ENCODE results near the gene MCF2L2. TPM values are rescaled to one million over a fixed set of nuclear protein-coding genes. Genes with fewer than 3 reads are reported as not detected.
"Not testable (repeated sequence)": the region's sequence is repeated elsewhere in the genome, so short reads cannot be mapped to it uniquely, and the experiment has no call there.

Gene MCF2L2, protein sequence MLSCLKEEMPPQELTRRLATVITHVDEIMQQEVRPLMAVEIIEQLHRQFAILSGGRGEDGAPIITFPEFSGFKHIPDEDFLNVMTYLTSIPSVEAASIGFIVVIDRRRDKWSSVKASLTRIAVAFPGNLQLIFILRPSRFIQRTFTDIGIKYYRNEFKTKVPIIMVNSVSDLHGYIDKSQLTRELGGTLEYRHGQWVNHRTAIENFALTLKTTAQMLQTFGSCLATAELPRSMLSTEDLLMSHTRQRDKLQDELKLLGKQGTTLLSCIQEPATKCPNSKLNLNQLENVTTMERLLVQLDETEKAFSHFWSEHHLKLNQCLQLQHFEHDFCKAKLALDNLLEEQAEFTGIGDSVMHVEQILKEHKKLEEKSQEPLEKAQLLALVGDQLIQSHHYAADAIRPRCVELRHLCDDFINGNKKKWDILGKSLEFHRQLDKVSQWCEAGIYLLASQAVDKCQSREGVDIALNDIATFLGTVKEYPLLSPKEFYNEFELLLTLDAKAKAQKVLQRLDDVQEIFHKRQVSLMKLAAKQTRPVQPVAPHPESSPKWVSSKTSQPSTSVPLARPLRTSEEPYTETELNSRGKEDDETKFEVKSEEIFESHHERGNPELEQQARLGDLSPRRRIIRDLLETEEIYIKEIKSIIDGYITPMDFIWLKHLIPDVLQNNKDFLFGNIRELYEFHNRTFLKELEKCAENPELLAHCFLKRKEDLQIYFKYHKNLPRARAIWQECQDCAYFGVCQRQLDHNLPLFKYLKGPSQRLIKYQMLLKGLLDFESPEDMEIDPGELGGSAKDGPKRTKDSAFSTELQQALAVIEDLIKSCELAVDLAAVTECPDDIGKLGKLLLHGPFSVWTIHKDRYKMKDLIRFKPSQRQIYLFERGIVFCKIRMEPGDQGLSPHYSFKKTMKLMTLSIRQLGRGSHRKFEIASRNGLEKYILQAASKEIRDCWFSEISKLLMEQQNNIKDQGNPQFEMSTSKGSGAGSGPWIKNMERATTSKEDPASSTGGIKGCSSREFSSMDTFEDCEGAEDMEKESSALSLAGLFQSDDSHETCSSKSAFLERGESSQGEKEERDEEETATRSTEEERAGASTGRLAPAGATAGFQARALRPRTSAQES
- 0.16 TPM for total RNA-seq
- long read RNA-seq, partial matches to known transcripts, result 0 of 6 reads
- long read RNA-seq, other reads (novel, unspliced or antisense), result 6 of 6 reads

DNA sequence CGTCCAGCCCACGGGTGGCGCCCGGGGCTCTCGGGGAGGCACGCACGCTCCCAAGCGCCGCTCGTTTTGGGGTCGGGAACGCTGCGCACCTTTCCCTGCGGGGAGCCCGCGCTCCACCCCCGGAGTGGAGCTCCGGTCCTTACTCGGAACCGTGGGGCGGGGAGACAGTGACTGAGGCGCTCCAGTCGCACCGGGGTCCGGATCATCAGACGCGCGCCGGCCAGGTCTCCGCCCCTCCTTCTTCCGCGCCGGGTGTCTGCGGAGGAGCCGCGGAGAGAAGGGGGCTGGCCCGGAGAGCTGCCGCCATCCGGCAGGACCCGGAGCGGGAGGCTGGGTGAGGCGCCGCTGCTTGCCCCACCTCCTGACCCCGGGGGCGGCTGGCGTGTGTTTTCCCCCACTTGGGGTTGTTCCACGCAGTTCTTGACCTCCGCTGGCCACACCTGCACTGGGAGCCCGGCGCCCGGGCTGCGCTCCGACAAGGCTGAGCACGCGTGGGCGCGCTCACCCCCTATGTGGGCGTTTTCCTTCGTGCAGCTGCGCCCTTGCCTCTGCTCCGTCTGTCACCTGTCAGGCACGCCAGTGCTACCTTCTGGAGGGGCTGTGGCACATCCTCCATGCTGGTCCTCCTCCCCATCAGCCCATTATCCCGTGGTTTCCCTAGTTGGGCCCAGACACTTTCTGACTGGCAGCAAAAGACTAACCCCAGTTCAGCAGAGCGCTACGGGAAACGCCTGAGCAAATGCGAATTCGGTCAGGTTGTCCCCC is at the start of gene MCF2L2:
MCF2L2 (minus strand) TSS at position 173 of the 765 bp plus-strand sequence. CDS start 642 bp downstream, outside the sequence.
- no peak for DNase-seq (ENCODE audit: low spot score)

DNA sequence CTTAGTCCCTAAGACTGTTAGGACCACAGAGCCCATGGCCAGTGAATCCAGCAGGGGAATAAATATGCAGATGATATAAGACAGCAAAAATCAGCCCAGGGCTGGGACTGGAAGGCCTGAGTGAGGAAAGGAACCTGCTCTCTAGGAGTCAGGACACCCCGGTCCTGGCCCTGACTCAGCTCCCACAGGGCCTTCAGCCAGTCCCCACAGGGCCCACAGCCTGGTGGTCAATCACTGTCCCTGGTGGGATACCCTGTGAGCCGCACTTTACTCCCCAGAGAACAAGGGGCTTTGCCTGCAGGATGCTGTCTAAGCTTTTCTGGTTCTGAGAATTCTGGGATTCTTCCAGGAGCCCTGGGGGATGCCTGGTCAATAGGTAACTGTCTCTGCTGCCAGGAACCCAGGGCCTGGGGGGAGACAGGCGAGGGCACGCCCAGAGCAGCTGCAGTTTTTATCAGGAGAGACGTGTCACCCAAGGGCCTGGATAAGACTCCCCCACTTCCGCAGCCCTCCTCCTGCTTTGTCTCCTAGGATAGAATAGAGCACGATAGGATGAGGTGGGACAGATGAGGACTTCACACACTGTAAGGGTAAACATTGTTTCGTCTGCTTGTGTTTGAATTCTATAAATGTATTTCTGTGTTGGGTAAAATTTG is 49.5 kb upstream of the MCF2L2 start:
- DNase-seq (ENCODE audit: low spot score), result no peak

GRCh38 chr3:183475764-183476162 is 47.3 kb upstream of the MCF2L2 start:
- not testable (repeated sequence) for DNase-seq (ENCODE audit: low spot score)

DNA sequence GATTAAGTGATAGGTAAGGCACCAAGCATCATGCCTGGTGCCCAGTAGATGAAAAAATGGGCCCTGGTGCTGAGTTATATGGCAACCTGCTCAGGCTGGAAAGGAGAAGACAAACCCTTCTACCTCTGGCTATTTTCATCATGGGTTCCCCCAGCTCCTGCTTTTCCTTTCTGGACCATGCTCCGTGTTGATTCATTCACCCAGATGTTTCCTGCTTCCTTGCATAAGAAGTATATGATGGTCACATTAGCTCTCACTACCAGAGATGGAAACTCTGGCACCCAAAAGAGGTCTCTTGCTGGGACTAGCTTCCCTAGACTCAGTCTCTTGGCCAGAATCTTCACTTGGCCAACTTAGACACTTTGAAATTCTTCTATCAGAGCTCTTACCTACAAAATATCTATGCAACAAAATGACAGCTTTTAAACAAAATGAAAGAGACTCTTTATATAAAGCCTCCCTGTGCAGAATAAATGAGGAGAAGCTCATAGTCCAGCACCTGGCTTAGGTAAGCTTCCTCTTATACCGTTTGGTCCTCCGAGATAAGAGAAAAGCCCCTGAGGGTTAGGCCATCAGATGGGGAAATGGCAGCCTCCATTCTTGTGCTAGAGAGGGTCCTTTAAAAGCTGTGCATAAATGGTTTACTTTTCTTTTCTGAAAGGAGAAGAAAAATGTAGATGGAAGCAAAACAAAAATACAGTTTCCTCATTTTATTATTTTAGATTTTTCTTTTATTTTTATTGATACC is 46.8 kb upstream of the MCF2L2 start:
- DNase-seq (ENCODE audit: low spot score), result no peak

DNA sequence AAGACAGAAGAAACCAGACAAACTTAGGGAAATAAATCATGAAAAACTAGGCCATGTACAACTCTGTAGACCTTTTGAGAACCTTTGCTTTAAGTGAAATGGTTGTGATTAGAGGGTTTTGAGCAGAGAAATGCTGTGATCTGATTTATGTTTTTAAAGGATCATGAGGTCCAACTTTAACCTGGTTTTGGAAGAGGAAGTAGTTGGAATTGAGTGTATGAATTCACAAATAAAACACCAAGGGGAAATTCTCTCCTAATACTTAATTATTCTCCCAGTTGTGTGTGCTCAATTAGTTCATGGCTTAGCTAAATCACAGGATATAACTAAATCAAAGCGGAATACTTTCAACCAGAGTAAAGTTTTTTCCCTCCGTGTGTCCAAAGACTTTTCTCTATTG is 45.5 kb upstream of the MCF2L2 start:
- DNase-seq (ENCODE audit: low spot score), result no peak

GRCh38 chr3:183472155-183472554 is 43.7 kb upstream of the MCF2L2 start:
- DNase-seq (ENCODE audit: low spot score), result no peak

- no peak for DNase-seq (ENCODE audit: low spot score)
These were observed 40.0 kb upstream of the MCF2L2 start for GRCh38 chr3:183468424-183468823.

- no peak for DNase-seq (ENCODE audit: low spot score)
These were observed 38.2 kb upstream of the MCF2L2 start for GRCh38 chr3:183466575-183466974.

GRCh38 chr3:183465710-183466109 is 37.3 kb upstream of the MCF2L2 start:
- DNase-seq (ENCODE audit: low spot score), result not testable (repeated sequence)

GRCh38 chr3:183464480-183464879 is 36.1 kb upstream of the MCF2L2 start:
- DNase-seq (ENCODE audit: low spot score), result no peak

DNA sequence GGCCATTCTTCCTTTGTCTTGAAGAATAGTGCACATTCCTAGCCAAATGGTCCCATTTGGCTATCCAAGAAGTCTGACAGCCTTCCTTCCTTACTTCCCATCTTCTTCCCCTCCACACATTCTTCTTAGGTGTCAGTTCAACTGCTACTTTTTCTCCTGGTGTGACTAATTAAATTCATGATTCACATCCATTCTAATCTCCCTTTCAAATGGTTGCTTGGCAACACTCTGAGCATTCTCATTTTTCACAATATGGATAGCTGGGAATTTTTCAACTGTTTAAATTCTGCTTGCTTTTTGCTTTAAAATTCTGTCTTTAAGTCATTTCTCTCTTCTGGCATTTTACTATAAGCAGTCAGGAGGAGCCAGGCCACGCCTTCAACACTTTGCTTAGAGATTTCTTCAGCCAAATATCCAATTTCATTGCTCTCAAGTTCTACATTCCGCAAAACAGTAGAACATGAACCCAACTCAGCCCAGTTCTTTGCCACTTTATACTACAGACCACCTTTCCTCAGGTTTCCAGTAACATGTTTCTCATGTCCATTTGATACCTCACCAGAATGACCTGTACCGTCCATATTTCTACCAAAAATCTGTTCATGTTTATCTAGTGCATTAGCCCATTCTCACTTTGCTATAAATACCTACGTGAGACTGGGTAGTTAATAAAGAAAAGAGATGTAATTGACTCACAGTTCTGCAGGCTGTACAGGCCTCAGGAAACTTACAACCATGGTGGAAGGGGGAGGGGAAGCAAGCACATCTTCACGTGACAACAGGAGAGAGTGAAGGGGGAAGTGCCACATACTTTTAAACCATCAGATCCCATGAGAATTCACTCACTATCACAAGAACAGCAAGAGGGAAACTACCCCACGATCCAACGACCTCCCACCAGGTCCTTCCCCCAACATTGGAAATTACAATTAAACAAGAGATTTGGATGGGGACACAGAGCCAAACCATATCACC is 31.9 kb upstream of the MCF2L2 start:
- no peak for DNase-seq (ENCODE audit: low spot score)

- DNase-seq (ENCODE audit: low spot score), result no peak
These were observed 26.7 kb upstream of the MCF2L2 start for GRCh38 chr3:183455089-183455488.

DNA sequence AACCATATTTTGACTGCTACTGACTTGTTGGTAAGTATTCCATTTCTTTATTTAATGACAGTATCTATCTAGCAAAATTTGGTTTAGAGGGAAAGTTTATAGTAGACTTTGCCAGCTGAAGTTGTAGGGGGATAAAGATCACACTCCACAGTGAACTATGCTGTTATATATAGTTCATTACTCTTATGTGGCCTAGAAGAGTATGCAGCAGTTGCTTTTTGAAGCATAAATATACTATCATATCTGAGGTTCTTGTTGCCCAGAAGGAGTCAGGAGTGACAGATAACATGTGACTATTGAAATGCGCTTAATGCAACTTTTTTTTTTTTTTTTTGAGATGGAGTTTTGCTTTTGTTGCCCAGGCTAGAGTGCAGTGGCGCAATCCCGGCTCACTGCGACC is 25.6 kb upstream of the MCF2L2 start:
- no peak for DNase-seq (ENCODE audit: low spot score)

- no peak for DNase-seq (ENCODE audit: low spot score)
These were observed 21.4 kb upstream of the MCF2L2 start for GRCh38 chr3:183449791-183450190.

GRCh38 chr3:183449391-183449790 is 21.0 kb upstream of the MCF2L2 start:
- DNase-seq (ENCODE audit: low spot score), result no peak

DNA sequence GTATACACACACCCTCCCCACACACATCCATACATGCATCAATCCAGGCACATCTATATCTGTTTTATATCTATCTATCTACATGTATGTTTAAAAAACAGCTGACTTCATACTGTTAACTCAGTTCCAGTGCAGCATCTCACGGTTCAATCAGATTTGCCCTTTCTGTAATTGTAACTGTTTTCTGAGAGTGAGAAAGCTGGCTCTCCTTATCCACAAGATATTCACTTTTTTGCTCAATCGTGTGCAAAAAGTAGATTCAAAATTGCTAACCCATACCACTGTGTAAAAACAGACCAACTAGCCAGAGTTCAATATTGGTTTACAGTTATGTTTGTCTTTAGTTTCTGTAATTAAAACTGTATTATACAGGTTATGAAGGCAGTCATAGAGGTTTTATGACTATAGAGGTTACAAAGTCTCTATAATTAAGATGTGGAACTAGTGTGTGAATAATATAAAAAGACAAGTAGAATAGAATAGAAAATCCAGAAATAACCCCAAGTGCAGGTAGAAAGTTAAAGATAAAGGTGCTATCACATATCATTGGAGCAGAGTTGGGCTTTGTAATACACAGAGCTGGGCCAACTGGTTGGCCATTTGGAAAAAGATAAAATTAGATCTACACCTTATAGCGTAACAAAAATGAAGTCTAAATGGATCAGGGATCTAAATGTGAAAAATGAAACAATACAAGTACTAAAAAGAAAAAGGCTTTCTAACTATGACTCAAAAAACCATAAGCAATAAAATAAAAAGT is 20.1 kb upstream of the MCF2L2 start:
- DNase-seq (ENCODE audit: low spot score), result no peak

GRCh38 chr3:183447206-183448001 is 19.0 kb upstream of the MCF2L2 start:
- peak; percentile 92 for DNase-seq (ENCODE audit: low spot score)
